Measurements from ENCODE around the gene RAD51B.
A peak's percentile ranks its signal among the peaks of the same experiment; 100 is the strongest.

RAD51B gene

GRCh38 chr14:68260121-68260520 is 440.5 kb downstream of the RAD51B start:
- no peak for DNase-seq

DNA sequence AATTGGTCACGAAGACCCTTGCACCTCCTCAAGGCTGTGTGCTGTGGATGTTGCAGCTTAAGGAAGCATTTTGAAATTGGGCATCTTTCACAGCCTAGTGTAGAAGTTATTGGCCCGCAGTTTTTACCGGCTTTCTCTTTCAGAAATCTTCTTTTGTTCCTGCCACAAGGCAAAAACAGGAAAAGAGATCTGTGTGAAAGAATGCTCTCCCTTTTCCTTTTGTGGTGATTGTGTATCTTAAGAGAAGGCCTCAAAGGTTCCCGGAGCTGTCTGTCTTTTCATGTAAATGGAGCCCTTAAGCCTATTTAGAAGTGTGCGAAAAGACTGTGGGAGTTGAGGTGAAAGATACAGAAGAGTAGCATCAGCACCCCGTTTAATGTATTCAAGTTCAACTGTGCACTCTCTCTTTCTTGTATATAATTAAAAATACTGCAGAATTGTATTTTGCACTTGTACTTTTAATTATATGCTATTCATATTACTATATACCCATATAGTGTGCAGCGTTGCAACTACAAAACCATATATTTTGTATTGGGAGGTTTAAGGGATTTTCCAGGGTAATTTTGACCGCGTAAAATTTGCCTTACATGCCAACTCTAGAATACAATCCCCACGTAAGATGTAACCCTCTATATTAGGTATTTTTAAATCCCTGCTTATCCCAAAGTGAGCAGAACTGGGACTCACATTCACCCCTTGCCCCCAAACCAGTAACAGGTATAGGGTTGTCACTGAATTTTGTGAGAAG is 441.7 kb downstream of the RAD51B start:
- no peak for DNase-seq

DNA sequence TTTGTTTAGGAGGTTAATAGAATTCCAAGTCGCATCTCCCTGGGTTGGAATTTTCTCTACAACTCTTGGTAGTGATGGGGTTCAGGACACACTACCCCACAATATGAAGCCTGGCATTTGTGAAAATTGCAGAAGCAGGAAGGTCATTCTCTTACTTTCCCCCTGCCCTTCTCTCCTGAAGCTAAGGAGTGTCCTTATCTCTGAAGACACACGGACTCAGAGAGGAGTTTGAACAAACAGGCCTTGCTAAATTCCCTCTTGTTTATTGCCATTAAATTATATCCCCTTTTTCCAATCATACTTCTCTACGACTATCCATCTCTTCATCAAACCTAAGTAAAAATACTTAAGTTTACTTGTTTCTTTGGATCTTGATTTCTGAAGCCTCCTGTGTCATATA is 443.0 kb downstream of the RAD51B start:
- no peak for DNase-seq

- no peak for DNase-seq
Measured at GRCh38 chr14:68263563-68264259, 444.1 kb downstream of the RAD51B start.

GRCh38 chr14:68264260-68264569 is 444.6 kb downstream of the RAD51B start:
- no peak for DNase-seq

- no peak for DNase-seq
Measured at GRCh38 chr14:68266998-68267397, 447.4 kb downstream of the RAD51B start.

- DNase-seq, result no peak
Measured at GRCh38 chr14:68268197-68268596, 448.6 kb downstream of the RAD51B start.

DNA sequence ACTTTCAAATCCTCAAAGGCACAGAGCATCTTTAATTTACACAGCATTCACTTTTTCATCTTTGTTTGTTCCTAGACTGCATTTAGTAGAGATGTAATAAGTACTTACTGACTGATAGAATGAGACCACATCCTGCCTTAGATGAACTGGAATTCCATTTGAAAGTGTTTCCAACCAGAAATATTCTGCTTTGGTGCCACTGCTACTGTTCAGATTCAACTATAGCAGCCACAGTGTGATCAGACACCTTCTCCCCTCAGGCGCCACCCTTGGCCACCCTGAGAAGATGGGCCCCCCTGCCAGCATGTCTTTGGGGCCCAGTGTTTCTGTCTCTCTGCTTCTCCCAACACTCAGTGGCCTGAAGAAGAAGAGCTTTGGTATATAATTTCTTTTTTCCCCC is 449.1 kb downstream of the RAD51B start:
- no peak for DNase-seq

DNA sequence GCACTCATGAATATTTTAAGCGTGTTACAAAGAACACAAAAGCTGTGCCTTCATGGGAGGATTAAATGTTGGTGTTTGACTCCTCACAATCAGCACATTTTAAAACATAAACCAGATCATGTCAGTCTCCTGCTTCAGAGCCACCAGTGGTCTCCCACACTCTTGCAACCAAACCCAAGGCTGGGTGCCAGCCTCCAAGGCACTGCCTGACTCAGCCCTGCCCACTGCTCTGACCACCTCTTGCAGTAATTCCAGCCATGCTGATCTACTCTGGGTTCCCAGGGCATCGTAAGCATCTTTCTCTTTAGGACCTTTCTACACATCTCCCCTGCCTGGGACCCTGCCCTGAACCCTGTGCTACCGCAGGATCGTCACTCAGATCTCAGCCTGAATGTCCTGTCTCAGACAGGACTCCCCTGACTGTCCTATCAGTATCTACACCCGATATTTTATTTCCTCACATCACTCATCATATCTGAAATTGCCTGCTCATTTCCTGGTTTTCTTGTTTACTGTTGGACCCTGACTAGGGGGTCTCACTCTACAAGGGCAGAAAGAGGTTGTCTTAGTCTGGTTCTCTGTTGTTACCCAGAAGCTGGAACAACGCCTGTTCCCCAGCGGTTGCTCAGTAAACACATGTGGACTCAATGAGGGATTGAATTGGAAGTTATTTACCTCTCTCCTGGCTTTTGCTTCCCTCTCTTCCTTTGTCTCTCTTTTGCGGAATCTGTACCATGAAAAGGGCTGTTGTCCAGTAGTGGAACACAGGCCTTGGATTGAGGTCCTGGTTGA is 449.8 kb downstream of the RAD51B start:
- DNase-seq, result no peak

DNA sequence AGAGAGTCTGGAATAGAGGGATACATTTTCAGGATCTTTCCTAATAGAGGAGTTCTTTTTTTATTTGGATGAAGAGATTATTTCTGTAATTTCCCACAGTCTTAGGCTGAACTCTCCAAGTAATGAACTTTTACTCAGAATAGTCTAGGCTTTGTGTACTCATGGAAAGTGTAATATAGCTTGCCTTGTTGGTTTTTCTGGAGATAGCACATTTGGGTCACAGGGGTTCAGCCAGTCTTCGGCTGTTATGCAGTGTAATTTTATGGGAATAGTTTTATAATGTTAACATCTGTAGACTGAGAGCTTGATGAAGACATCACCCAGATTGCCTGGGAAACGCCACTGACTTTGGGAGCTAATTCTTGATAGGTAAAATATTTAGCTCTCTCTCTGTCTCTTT is 450.8 kb downstream of the RAD51B start:
- DNase-seq, result no peak

DNA sequence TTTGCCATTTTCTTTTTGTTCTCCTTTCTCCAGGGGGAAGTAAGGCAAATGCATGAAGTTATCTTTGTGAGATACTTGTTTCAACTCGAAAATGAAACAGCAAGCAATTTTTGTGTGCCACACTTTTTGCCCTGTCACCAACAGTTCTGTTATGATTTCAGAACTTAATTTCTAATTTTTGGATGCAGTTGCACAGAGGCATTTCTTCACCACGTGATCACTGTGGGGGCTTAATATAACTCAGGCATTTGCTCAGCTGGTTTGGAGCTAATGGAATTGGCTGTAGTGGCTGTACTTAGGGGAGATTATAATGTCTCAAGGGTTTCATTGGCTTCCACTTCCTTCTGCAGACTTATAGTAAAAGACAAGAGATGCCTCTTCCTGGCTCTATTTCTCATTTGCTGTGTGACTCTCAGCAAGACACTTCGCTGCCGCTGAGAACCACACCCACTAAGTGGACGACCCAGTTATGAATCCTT is 452.4 kb downstream of the RAD51B start:
- no peak for DNase-seq

DNA sequence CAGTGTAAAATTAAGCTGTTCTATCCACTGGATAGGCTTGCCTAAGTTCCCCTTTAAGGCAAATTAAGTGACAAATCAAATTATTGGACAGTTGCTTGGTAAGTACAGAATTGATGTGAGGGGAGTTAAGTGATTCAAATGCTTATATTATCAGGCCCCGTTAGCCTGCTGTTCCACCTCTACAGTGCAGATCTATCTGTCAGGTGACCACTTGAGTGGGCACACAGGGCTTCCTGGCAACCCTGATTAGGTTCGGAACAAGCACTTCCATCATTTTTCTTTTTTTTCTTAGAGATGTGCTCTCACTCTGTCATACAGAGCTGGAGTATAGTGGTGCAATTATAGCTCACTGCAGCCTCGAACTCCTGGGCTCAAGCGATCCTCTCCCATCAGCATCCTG is 453.8 kb downstream of the RAD51B start:
- DNase-seq, result no peak

DNA sequence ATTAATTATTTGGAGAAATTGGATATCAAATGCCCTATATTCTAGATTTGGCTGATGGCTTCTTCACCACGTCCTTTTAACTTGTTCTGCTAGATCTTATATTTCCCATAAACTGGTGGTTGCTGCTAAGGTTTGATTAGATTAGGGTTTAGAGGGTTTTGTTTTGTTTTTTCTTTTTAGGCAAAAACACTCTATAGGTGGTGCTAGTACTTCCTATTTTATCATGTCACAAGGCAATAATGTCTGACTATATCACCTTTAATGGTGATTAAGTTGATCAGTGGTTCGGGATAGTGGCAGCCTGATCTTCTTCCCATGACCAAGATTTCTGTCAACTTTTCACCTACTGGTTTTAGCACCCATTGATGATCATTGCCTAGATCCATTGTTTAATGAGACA is 455.1 kb downstream of the RAD51B start:
- DNase-seq, result no peak

- no peak for DNase-seq
Measured at GRCh38 chr14:68278576-68279436, 459.2 kb downstream of the RAD51B start.

DNA sequence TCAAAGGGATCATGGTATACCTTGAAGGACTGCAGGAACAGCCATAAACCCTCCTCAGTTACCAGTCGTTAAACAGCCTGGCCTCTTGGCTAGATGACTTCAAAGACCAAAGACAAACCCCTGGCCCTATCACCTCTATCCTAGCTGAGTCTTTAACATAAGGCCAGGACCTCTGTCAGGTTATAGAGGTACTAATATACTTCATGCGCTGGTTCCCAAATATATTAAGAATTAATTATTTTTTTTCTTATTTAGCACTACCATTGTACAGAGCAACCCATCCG is 459.8 kb downstream of the RAD51B start:
- DNase-seq, result no peak

GRCh38 chr14:68279777-68280233 is 460.2 kb downstream of the RAD51B start:
- DNase-seq, result no peak

DNA sequence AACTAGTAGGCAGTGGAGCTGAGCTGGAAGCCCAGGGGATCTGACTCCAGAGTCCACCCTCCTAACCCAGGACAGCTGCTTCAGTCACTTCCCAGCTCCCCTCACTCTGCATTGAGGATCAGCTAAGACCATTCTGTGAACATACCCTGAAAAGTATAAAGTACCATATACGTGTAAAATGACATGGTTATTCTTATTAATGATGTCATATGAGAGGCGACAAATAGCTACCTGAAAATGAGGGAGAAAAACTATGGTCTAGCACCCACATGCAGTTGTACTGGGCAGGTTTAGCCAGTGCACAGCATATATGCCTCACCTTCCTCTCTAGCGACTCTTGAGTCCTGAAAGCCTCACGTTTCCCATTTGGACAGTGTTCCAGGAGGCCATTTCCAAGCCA is 461.9 kb downstream of the RAD51B start:
- DNase-seq, result no peak

DNA sequence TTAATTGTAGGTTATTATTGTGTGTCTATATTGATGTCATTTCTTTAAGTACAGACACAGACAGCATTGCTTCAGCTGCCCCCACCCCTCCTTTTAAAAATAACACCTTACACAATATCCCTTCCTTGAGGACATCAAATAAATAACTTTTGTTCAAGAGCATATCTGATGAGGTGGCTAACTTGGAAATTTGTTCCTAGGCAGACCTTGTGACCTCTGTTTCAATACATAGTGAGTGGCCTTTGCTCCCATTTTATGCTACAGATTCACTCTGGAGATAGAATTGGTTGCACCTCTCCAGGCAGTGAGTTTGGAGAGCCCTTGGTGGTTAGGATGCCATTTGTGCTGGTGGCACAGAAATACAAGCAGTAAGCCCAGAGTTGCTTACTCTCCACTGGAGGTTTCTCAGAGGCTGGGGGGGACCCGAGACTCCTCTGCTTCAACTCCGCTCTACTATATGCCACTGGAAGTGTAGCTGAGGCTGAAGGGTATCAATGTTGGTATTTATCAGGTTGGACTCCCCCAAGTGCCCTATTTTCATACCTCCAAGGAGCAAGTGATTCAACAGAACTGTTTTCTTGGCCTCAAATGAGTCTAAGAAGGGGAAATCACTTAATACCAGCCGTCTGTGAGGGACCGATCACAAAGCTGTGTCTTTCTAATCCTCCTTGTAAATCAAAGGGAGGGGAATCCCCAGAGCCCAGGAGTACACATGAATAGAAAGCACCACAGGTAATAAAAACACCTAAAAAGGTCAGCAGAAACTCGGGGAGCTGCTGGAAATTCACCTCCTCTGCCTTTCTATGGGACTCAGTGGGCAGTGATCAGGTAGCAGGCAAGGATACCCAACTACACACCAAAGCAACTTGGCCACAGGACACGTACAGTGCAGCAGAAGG is 463.1 kb downstream of the RAD51B start:
- DNase-seq, result peak; percentile 29

GRCh38 chr14:68283378-68284123 is 464.0 kb downstream of the RAD51B start:
- peak; percentile 47 for DNase-seq

GRCh38 chr14:68284333-68284732 is 464.8 kb downstream of the RAD51B start:
- no peak for DNase-seq

GRCh38 chr14:68284834-68285233 is 465.3 kb downstream of the RAD51B start:
- no peak for DNase-seq
